HG03354 (cell line): ENCODE results near the gene GALT.

Source experiments
- ATAC-seq: cut with Tn5 transposase; IDR thresholded peaks from one replicate; pipeline ENCODE4 v1.9.1; 2021; ENCODE audit warnings: mild to moderate bottlenecking; ENCODE audit not compliant: unreplicated experiment, poor library complexity, severe bottlenecking

GALT gene

DNA sequence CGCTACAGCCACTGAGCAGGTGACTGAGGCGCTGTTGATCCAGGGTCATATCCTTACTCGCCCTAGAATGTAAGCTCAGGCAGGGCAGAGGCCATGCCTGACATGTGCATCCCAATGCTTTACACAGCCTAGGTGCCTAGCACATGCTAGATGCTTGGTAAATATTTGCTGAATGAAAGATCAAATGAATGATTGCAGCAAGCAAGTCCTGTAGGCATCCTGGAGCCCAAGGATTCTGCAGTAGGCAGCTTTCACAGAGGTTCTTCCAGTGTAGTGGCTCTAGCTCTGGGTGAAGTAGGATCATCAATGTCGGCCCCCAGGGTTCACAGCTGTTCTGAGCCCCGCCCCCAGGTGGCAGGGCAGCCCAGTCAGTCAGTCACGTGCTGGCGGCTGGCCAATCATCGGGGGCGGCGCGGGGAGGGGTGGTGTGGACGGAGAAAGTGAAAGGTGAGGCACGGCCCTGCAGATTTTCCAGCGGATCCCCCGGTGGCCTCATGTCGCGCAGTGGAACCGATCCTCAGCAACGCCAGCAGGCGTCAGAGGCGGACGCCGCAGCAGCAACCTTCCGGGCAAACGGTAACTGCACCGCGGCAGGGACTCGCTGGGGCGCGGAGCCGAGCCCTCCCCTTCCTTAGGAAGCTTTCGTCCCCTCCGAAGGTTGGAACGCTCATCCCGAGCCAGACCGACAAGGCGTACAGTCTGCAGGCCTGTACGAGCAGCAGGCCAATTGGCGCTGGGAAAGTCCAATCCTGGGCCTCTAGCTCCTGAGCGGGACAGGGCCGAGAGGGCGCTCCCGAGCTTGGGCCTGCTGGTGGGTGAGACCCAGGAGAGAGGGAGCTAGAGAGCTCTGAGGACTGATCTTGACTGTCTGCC is at the start of gene GALT:
TSS of gene GALT (plus strand) at position 465 of the 873 bp plus-strand sequence. CDS start at position 495, 30 bp downstream.
- peak; percentile 92 for ATAC-seq

- ATAC-seq = no peak
Measured at GRCh38 chr9:34599546-34599945, 46.9 kb upstream of the GALT start.

DNA sequence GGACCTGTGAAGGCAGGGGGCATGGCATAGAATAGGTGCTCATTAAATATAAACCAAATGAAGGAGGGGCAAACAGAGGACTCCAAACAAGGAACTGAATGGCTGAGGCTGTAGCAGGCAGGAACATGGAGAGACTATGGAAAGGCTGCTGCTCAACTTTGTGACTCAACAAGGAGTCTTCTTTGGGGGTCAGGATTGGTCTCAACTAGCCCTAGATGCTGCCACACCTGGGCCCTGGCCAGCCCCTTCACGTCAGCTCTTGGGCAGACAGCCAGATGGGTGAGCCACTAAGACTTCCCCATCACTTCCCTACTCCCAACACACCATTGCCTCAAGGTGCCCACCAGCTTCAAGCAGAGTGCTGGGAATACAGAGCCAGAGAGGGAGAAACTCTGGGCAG is 45.6 kb upstream of the GALT start:
- ATAC-seq = no peak

GRCh38 chr9:34601937-34602573 is 44.4 kb upstream of the GALT start:
- no peak for ATAC-seq

- peak; percentile 67 for ATAC-seq
Measured at GRCh38 chr9:34603610-34604231, 42.8 kb upstream of the GALT start.

GRCh38 chr9:34606190-34606589 is 40.3 kb upstream of the GALT start:
- ATAC-seq = no peak

- ATAC-seq = no peak
Measured at GRCh38 chr9:34606905-34607304, 39.6 kb upstream of the GALT start.

DNA sequence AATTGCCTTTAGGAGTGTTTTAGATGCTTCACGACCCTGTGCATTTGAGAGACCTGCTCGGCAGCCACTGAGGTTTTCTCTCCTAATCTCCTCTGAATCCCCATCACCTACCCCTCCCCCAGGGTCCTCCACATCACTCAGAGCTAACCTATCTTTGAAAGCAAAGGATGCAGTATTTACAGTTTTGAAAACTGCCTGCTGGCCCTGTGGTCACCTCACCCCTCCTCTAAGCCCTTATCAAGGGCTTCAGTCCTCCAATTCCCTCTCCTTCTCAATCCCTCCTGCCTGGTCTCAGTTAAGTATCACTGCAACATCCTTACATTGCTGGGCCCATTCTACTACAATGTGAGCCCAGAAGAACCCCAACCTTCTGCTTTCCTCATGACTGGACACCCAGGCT is 39.1 kb upstream of the GALT start:
- no peak for ATAC-seq

DNA sequence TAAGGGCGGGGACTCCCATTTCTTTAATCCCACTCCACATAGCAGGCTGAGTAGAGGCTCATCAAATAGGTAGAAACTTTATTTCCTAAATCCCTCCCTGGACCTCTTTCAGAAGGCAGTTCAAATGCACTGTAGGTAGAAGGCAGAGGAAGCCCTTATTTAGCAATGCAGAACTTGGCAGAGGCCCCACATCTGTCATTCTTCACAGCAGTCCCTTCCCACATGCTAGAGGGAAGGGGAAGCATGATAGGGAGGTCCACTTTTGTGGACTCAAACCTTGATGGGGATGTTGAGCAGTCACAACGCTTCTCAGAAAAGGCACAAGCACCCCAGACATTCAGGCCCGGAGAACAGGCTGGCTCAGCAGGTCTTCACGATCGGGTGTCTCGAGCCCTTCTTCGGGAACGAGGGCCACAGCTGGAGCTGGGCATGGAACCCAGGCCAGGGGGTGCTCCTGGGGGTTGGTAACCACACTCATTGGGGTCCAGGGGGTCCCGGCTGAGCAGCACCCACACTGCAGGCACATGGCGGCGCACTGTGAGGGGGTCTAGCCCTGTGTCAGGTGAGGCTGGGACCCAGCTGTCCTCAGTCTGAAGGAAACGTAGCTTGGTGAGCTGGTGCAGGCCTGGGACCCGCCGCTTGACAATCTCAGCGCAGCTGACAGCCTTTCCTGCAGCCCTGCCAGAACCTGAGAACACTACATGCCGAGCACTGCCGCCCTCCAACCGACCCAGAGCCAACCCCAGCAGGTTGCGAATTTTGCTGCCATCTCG is 35.9 kb upstream of the GALT start:
- no peak for ATAC-seq

DNA sequence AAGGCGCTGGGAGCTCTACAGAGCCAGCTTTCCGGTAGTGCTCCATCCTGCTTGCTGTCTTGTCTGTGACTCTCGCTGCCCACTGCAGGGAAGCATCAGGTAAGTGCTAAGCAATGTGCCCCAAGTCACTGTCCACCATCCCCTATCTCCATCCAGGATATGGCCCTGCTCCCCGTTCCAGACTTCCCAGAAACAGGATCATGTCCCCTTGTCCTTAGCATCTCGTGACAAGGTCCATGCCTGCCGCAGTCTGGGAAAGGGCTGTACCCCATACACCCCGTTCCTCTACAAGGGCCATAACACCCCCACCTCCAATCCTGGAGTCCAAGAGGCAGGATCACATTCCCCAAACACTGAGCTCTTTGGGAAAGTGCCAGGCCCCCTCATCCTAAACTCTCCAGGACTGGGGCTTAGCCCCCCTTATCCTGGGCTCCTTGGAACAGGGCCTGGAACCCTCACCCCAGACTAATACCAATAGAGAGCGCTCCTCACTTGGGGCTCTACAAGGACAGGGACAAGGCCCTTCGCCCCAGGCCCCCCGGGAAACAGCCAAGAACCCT is 35.1 kb upstream of the GALT start:
- ATAC-seq = no peak

DNA sequence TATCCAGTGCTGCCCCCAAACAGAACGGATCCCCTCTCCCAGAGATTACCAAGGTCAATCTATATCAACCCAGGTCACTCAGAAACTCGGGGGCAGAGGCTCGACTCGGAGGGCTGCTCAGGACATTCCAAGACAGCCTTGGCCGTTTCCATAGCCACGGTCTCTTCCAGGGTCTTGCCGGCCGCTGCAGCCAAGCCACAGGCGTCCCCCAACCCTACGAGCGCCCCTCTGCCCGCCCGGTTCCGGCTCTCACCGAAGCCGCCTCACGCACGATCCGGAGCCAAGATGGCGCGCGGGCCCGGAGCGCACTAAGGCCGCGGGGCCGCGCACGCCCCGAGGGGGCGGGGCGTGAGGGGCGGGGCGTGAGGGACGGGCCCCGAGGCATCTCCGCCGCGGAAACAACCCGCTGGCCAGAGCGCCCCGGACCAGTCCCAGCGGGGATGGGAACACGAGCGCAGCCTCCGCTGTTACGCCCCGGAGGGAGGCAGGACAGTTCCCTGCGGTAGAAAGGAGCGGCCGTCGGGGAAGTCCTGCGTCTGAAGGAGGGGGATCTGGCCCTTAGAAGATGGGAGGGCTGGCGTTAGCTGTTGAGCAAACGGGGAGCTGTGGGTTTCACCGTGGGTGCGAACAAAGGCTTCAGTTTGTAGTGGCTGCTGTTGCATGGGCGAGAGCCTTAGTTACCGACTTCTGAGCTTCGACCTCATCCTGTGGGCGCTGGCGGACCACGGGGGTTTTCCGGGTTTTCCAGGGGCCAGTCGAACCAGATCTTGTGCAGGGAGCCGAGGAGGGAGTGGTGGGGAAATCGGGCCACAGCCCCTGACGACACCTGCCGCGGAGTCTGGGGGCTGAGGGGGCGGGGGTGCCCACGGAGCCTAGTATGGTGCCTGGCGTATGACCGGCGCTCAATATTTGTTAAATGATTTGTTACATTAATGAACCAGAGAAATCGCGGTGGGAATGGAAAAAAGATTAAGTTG is 34.4 kb upstream of the GALT start, which contains the start of gene RPP25L:
TSS of gene RPP25L (minus strand) at position 287 of the 977 bp plus-strand sequence. CDS start 801 bp downstream, outside the sequence.
- ATAC-seq = peak; percentile 82

DNA sequence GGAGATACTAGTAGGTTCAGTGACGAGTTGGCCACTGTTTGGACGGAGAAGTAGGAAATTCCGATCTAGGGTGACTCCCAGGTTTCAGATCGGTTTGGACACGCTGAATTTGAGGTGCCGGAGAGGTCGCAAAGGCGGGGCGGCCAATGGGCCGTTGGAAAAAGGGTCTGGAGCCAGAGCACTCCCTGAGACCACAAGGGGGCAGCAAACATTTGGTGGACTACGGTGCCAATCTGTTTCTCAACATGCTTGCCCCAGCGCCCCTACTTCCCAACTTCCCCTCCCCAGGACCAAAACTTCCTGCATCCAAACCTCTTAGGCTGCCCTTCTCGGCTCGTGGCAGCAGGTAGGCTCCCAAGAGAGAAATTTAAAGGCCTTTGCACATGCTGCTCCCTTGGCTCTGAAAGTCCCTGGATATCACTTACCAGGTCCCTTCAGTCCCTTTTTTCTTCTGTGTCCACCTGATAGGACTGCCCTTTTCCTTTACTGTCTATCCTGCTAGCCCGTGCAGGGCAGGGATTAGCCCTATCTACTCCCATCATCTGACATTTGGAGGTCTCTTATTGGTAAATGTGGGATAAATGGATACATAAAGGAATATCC is 33.6 kb upstream of the GALT start:
- ATAC-seq = no peak

DNA sequence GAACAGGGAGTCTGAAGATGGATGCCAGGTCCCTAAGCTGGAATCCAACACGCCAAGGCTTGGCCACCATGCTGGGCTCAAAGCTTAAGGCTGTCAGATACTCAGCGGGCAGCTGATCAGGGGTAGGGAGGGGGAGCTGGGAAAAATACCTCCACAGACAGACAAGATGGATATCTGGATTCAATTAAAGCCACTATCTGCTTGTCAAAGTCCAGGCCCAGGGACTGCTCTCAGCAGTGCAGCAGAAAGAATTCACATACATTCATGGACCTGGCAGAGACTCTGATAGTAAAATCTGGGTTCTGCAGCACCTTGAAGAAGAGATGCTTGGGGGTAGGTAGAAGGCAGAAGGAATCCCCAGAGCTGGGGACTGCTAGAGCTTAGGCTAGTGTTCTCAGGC is 31.3 kb upstream of the GALT start:
- no peak for ATAC-seq

GRCh38 chr9:34620061-34620994 is 26.1 kb upstream of the GALT start, which contains the start of gene DCTN3:
DCTN3 (minus strand) TSS chr9:34620495; CDS start chr9:34620464, 31 bp downstream.
- ATAC-seq = peak; percentile 99

- ATAC-seq = no peak
Measured at GRCh38 chr9:34623374-34624235, 22.9 kb upstream of the GALT start.
